CD4-positive, alpha-beta T cell treated with Interleukin-21 for 1 hour (primary cell): Measurements from ENCODE around the gene QARS1.

ENCODE experiments used
- DNase-seq: peaks from one replicate; pipeline ENCODE4 v3.0.0-alpha.2; 2020

The QARS1 gene

DNA sequence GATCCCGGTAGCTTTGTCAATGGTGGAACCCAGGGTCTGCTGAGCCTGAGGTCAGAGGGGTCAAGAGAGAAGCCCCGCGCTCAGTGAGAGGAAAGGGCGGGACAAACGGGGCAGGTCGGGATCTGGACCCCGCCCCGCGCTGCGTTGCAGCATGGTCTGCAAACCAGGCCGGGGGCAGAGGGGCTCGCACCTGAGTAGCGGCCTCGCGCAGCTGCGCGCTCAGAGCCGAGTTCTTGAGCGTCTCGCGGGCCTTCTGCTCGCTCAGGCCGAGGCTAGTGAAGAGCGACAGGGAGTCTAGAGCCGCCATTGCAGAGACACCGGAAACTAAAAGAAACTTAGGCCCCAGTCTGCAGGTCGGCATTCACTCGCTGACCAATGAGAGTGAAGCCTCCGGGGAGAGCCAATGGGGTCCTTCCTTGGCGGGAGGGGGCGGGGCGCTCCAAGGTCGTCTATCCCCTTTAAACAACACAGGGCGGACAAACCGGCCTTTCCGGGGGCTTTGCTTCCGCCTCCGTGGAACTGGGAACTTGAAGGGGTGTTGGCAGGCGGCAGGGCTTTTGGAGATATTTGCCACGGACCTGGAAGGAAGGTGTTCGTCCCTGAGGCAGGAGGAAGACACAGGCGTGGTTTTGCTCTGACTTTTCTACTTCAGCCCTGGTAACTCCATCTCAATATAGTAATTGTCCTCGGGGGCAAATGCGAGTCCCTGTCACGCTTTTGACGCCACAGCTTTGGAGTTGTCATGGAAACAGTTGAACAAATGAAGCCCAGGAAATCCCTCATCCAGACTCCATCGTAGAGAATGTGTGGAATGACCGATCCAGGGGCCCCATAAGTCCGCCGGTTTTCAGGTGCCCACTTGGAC, at the start of gene QARS1:
QARS1 (minus strand) TSS at position 331 of the 865 bp plus-strand sequence; CDS start at position 307, 24 bp downstream.
- peak; percentile 91 for DNase-seq

DNA sequence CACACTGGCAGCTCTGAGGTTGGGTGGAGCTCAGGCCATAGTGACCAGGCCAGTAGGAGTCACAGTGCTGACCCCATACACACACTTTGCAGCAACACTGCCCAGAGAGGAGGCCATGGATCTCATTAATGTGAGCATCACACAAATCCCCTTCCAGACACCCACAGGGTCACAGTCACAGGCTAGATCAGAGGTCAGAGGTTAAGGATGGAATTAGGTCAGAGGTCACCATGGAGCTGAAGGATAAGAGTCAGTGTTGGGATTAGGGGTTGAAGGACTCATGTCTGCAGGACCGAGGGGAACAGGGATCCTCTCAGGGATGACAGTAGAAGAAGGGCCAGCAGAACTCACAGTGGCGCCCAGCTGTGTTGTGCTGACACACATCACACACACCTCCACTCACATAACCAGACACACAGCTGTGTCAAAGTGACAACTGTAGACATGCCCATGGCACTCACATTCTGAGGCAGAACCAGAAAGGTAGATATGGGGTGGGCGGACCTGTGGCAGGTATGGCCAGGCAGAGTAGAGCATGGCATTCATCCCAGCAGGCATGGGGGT, 48.9 kb upstream of the QARS1 start:
- DNase-seq: no peak

- DNase-seq: no peak
Observed at GRCh38 chr3:49151610-49152009, 47.1 kb upstream of the QARS1 start.

DNA sequence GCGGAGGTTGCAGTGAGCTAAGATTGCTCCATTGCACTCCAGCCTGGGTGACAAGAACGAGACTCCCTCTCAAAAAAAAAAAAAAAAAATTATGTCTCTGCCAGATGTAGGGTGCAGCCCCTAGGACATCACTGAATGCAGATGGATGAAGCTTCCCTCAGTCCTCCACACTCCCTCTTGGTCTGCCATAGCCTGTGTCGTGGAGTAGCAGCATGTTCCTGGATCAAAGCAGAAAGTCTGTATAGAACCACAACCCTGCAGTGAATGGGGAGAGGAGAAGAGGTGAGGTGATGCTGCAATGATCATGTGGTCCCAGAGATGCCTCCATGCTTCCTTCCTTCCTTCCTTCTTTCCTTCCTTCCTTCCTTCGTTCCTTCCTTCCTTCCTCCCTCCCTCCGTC, 43.6 kb upstream of the QARS1 start:
- DNase-seq: no peak

DNA sequence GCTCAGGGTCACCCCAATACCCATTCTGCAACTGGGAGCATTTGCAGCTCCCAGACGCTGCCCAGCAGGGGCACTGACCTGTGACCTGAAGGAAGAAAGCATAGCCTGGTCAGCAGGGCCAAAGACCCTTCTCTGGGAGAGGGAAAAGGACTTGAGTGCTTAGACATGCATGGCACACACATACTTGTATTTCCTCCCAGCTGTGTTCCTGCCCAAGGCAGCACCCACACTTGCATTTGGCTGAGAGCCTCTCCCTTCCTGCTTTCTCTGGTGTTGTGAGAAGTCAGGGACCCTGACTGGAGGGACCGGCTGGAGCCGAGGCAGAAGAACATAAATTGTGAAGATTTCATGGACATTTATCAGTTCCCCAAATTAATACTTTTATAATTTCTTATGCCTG, 35.5 kb upstream of the QARS1 start:
- no peak for DNase-seq

- DNase-seq: no peak
Observed at GRCh38 chr3:49135499-49135898, 30.9 kb upstream of the QARS1 start.

DNA sequence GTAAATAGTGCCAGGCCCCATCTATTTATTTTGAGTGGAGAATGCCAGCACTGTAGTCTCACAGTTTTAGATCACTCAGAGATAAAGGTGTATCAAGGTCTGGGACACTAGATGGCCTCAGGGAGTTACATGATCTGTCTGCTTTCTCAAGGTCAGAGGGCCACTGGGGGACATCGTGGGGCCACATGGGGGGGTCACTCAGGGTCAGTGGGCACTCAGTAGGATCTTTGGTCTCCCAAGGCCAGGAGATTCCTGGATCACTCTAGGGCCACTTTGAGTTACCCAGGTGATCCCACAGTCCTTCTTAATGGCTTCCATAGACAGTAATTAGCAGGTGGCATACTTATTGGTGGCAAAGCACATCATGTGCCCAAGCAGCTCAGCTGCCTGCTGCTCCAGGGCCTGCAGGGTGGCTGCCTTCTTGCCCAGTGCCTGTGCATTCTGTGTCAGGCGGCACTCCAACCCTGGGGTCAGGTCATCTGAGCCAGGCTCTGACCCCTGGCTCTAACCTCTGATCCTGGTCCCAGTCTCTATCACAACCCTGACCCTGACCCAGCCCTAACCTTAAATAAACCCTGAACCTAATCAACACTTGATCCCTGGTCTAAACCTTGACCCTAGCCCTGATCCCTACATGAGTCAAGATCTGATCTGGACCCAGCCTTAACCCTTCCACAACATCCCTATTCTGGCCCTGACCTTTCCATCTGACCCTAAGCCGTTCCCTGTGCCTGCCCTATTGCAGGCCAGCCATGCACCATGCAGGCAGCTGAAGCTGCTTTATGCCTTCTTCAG, 30.1 kb upstream of the QARS1 start:
- no peak for DNase-seq

DNA sequence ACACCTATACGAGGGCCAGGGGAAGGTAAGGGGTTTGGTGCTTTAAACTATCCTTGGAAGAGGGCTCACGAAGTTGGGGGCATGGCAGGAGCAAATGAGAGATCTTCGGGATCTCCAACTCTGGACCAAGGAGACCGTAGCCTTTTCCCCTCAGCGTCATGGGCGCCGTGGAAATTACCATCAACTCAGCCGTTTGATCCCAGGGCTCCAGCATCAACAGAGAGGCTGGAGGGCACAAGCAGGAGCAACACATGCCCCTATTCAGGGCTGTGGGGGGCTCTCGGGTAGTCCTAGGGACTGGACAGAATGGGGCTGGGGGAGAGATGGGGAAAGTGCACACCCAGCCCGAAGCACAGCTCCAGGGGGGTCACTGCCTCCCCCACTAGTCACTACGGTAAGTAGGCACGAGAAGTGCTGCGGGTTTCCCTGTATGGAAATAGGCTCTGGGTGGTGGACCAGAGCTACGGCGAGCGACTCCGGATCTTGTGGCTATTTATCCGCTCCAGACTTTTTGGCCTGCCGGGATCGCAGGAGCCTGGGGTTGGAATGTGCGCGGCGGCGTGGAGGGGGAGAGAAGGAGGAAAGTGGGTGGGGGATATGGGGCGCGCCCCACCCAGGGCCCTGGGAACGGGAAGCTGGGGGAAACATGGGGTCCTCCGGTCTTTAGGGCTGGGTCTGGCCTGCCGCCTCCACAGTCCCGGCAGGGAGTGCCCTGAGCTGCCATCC, 28.8 kb upstream of the QARS1 start:
- no peak for DNase-seq

GRCh38 chr3:49132437-49133225, 28.1 kb upstream of the QARS1 start, which contains the start of gene LAMB2:
LAMB2 (minus strand) TSS chr3:49133050; CDS start chr3:49132867, 183 bp downstream.
- DNase-seq: no peak

DNA sequence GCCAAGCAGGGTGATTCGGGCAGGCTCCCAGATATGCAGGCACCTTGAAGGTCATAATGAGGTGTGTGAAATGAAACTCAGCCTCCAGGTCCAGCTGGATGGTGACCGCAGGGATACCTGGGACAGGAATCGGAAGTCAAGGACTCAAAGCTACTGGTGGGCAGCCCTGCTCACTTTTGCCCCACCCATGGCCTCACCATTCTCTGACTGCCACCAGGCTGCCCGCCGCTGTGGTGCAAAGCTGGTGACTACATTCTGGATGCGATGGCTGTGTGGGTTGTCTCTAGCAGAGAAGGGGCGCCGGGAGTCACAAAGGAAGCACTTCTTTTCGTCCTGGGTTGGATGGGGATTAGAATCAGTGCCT, 27.5 kb upstream of the QARS1 start:
- DNase-seq: no peak

DNA sequence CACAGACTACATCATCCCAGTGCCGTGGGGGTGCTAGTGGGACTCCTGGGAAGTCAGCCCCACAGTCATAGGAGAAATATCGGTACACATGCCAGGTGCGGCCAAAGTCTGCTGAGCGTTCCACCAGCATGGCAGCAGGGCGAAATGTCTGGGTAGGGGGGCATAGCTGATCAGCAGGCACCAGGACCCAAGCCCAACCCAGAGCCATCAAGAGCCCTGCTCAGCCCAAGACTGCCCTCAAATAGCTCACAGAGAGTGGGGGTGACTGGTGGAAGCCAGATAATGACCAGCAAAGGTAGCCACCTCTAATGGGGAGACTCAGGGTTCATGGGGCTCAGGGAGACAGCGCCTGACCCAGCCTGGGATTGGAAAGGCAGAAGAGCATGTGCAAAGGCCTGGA, 27.0 kb upstream of the QARS1 start:
- no peak for DNase-seq

DNA sequence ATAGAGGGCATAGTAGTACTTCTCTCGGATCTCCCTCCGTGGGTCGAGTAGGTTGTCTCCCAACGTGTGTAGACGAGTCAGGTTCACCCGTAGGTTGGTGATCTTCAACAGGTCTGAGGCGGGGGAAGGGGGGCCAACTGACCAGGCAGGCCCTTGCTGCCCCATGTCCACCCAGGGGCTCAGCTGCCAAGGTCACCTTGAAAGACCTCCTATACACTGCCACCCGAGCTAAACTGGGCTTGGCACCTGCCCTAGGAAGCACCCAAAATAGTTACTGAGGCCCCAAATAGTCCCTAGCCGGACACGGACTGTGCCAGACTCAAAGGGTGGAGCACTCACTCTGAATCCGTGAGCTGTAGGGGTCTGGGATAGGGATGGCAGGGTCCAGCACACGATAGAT, 26.5 kb upstream of the QARS1 start:
- no peak for DNase-seq

DNA sequence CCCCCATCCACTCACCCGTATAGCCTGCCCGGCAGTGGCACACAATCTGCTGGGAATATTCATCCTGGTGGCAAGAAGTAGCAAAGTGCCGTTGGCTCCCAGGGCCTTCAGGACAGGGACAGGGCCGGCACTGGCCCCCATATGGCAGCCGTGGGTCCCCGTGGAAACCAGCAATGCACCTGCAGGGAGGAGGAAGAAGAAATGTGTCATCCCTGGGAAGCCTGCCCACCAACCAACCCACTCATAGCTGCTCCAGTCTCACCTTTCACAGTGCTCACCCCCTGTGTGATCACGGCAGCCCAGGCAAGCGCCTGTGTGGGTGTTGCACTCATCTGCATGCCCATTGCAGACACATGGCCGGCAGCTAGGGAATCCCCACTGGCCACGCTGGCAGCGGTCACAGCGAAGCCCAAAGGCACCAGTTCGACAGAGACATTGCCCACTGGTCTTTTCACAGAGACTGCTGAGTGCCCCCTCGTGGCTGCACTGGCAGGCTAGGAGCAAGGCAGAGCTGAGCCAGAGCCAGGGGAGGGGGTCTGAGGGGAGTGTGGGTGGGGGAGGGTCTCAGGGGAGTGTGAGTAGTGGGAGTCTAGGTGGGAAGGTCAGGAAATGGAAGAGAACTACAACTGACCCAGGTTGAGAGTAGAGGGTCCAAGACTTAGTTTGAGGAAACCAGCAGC, 20.6 kb upstream of the QARS1 start:
- peak; percentile 4 for DNase-seq

DNA sequence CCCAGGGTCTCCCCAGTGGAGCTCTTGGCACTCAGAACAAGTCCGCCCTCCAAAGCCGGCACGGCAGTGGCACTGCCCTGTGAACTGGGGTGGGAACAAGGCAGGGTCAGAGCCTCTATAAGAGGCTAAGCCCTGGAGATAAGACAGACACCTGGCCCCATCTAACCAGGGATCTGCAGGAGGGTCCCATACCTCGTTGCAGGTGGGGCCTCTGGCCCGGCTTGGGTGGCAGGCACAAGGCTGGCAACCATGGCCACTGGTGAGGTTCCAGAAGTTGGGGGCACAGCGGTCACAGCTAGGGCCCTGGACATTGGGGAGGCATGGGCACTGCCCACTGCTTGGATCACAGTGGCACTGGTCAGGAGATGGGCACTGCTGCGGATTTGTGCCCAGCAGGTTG, 19.6 kb upstream of the QARS1 start:
- no peak for DNase-seq

DNA sequence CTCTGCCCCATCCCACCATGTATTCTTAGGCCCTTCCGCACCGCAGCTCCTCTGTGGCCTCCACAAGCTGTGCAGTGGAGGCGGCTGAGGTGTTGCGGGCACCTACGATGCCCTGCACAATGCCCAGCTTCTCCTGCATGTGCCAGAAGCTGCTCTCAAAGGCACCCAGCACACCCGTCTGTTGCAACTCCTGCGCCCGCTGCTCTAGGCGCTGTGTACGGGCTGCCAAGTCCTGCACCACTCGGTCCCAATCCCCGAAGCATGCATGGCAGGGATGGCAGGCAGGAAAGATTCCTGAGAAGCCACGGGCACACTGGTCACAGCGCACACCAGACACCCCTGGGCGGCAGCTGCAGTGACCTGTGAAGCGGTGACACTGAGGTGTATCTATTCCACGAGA, 19.1 kb upstream of the QARS1 start:
- DNase-seq: no peak

DNA sequence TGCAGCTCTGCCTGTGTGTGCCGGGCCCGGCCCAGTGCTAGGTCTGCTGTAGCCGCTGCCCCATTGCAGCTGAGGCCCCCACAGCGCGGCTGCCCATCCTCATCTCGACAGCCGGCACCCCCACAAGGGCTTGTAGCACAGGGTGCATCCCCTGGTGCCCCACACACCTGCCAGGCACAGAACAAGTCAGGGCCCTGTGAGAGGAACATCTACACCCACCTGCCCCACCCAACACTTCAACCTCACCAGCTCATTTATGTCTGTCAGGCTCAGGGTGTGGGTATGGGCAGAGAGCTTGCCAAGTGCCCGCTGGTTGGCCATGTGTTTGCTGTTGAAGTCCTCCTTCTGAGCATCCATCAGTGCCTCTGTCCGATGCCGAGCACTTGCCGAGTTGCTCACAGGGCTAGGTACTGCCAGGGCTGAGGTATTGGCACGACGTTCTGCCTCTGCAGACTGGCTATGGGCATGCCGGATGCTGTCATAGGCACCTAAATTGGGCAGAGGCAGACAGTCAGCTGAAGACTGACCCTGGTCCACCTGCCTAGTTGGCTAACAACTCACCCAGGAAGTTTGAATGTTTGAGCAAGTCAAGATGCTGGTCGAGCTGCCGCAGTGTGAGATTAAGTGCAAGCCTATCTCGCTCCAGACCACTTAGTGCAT, 18.5 kb upstream of the QARS1 start:
- DNase-seq: no peak

GRCh38 chr3:49122451-49122850, 17.9 kb upstream of the QARS1 start:
- DNase-seq: no peak

DNA sequence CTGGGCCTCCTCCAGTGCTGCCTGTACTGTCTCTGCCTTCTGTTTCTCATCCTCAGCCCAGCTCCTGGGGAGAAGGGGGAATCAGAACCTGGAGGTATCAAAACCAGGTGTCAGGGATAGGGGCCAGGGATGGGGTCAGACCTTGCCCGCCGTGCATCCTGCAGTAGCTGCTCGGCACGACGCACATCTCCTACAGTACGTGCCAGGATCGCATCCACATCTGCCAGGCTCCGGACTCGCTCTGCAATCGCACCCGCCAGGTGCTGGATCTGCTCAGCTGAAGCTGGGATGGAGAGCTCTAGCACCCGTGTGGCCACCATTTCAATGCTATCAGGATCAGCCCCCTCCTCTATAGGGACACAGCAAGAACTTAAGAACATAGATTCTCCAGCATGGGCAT, 17.5 kb upstream of the QARS1 start:
- no peak for DNase-seq

GRCh38 chr3:49121132-49121736, 16.7 kb upstream of the QARS1 start:
- no peak for DNase-seq

GRCh38 chr3:49120438-49121131, 16.0 kb upstream of the QARS1 start, which contains the start of gene USP19:
USP19 (minus strand) TSS chr3:49120823; CDS start chr3:49119145, 1,678 bp downstream.
- DNase-seq: peak; percentile 96
